H1 (cell line): ENCODE measurements around the gene DLL1. TPM values are rescaled to one million over a fixed set of nuclear protein-coding genes. Genes with fewer than 3 reads are reported as not detected.

Experiments used
- CTCF ChIA-PET: fragments of 300-600 bp; sonication (Branson Sonifier 250); formaldehyde crosslinking; loops from one replicate; lab custom pipeline; 2021; ENCODE audit not compliant: partially characterized antibody; lab: Charles Lee
- POLR2A ChIA-PET: fragments of 300-600 bp; sonication (Branson Sonifier 250); formaldehyde crosslinking; loops from one replicate; lab custom pipeline; 2021; ENCODE audit warnings: inconsistent platforms; ENCODE audit not compliant: partially characterized antibody; lab: Charles Lee
- DNase-seq, 2 experiments: peaks; one replicate each; pipeline versions ENCODE4 v3.0.0 to v3.0.0-alpha.2; 2010 to 2022; ENCODE audit warnings: low spot score in 2 of 2, low read depth in 1 of 2, mixed read lengths in 1 of 2
- FAIRE-seq: peaks from 2 replicates; lab custom pipeline; 2011; peaks lifted over from hg19 to GRCh38; lab: Jason Lieb, UNC
- H2AFZ ChIP-seq: 2 replicates; pipeline ENCODE4 v1.8.1; 2012; ENCODE audit warnings: low read length, inconsistent platforms
- H2AK5ac ChIP-seq: 2 replicates; pipeline ENCODE4 v1.6.1; 2013; ENCODE audit warnings: low read depth, low read length
- H2BK120ac ChIP-seq: replicated peaks from 2 replicates; pipeline ENCODE3; 2013; ENCODE audit warnings: low read depth, low read length, inconsistent platforms
- H2BK12ac ChIP-seq: 2 replicates; pipeline ENCODE4 v1.6.1; 2013; ENCODE audit warnings: low read depth, low read length
- H2BK15ac ChIP-seq: 2 replicates; pipeline ENCODE4 v1.6.1; 2013; ENCODE audit warnings: low read length
- H2BK20ac ChIP-seq: 2 replicates; pipeline ENCODE4 v1.6.1; 2013; ENCODE audit warnings: low read length
- H2BK5ac ChIP-seq: 2 replicates; pipeline ENCODE4 v1.6.1; 2013; ENCODE audit warnings: low read depth, low read length
- H3K14ac ChIP-seq: 2 replicates; pipeline ENCODE4 v1.6.1; 2013; ENCODE audit warnings: inconsistent platforms; ENCODE audit not compliant: insufficient read length
- H3K18ac ChIP-seq: 2 replicates; pipeline ENCODE4 v1.6.1; 2013; ENCODE audit warnings: low read length; ENCODE audit errors: extremely low read depth
- H3K23ac ChIP-seq: 2 replicates; pipeline ENCODE4 v1.6.1; 2013; ENCODE audit warnings: inconsistent platforms; ENCODE audit not compliant: insufficient read length
- H3K23me2 ChIP-seq: 2 replicates; pipeline ENCODE4 v1.6.1; 2013; ENCODE audit warnings: low read depth, low read length
- H3K27ac ChIP-seq: 2 replicates; pipeline ENCODE4 v1.6.1; 2011; ENCODE audit warnings: low read depth, low read length, inconsistent platforms
- H3K27me3 ChIP-seq, 4 experiments: replicated peaks in 1 of 4; 1 replicate in 1 of 4; 2 replicates in 3 of 4; pipeline versions ENCODE4 v1.6.1 to v1.8.1; 2011 to 2013; ENCODE audit warnings: low read length in 3 of 4, mild to moderate bottlenecking in 3 of 4, inconsistent platforms in 2 of 4, mixed read lengths in 2 of 4, moderate library complexity in 1 of 4; ENCODE audit not compliant: control insufficient read depth in 3 of 4, insufficient read depth in 3 of 4; ENCODE audit errors: extremely low read depth in 1 of 4
- H3K36me3 ChIP-seq, 4 experiments: 2 replicates each; pipeline versions ENCODE4 v1.6.1 to v1.8.1; 2011 to 2013; ENCODE audit warnings: mild to moderate bottlenecking in 4 of 4, low read length in 3 of 4, moderate library complexity in 2 of 4, control low read depth in 1 of 4, inconsistent platforms in 1 of 4; ENCODE audit not compliant: insufficient read depth in 4 of 4, control insufficient read depth in 2 of 4
- H3K4ac ChIP-seq: replicated peaks from 2 replicates; pipeline ENCODE3; 2013; ENCODE audit warnings: low read length, low read depth, mixed read lengths, inconsistent platforms; ENCODE audit not compliant: insufficient read length
- H3K4me1 ChIP-seq, 4 experiments: replicated peaks in 1 of 4; 1 replicate in 1 of 4; 2 replicates in 3 of 4; pipeline versions ENCODE4 v1.6.1 to v1.8.1; 2011 to 2013; ENCODE audit warnings: low read length in 3 of 4, inconsistent platforms in 2 of 4, mixed read lengths in 1 of 4; ENCODE audit not compliant: insufficient read depth in 4 of 4, control insufficient read depth in 3 of 4
- H3K4me2 ChIP-seq, 2 experiments: 2 replicates each; pipeline versions ENCODE4 v1.6.1 to v1.8.1; 2011 to 2013; ENCODE audit warnings: low read depth in 2 of 2, low read length in 2 of 2, control low read depth in 1 of 2, inconsistent platforms in 1 of 2, mild to moderate bottlenecking in 1 of 2; ENCODE audit not compliant: insufficient read depth in 1 of 2
- H3K4me3 ChIP-seq, 4 experiments: fragments of 200-600, 300-600 bp in 1 of 4; sonication (generic), shearing (Covaris generic), sonication (Bioruptor Twin) in 1 of 4; 2 replicates each; pipeline versions ENCODE4 v1.5.1 to v1.8.1; 2011 to 2016; ENCODE audit warnings: low read length in 4 of 4, low read depth in 3 of 4, control low read depth in 2 of 4, inconsistent platforms in 2 of 4, mild to moderate bottlenecking in 2 of 4, mixed read lengths in 1 of 4, moderate library complexity in 1 of 4; ENCODE audit not compliant: insufficient read depth in 2 of 4; ENCODE audit errors: extremely low read depth in 1 of 4
- H3K56ac ChIP-seq: replicated peaks from 2 replicates; pipeline ENCODE3; 2013; ENCODE audit warnings: low read depth, mild to moderate bottlenecking, mixed read lengths, low read length, inconsistent platforms; ENCODE audit not compliant: insufficient read length
- H3K79me1 ChIP-seq: 2 replicates; pipeline ENCODE4 v1.6.1; 2013; ENCODE audit warnings: low read depth, low read length, control low read depth
- H3K79me2 ChIP-seq, 2 experiments: 2 replicates each; pipeline versions ENCODE4 v1.6.1 to v1.8.1; 2012 to 2013; ENCODE audit warnings: low read length in 2 of 2, mild to moderate bottlenecking in 2 of 2, inconsistent platforms in 1 of 2; ENCODE audit not compliant: insufficient read depth in 2 of 2, control insufficient read depth in 1 of 2
- H3K9ac ChIP-seq, 4 experiments: replicated peaks in 1 of 4; 1 replicate in 1 of 4; 2 replicates in 3 of 4; pipeline versions ENCODE4 v1.6.1 to v1.8.1; 2011 to 2013; ENCODE audit warnings: low read depth in 3 of 4, low read length in 3 of 4, control low read depth in 2 of 4, mild to moderate bottlenecking in 2 of 4, moderate library complexity in 2 of 4, inconsistent platforms in 1 of 4; ENCODE audit errors: extremely low read depth in 1 of 4
- H3K9me3 ChIP-seq, 2 experiments: 2 replicates each; pipeline versions ENCODE4 v1.6.1 to v1.8.1; 2012 to 2013; ENCODE audit warnings: mild to moderate bottlenecking in 2 of 2, moderate library complexity in 2 of 2, control low read depth in 1 of 2, inconsistent platforms in 1 of 2, low read depth in 1 of 2, low read length in 1 of 2, mixed read lengths in 1 of 2; ENCODE audit not compliant: insufficient read depth in 2 of 2
- H4K20me1 ChIP-seq, 2 experiments: replicated peaks in 1 of 2; 2 replicates each; pipeline versions ENCODE3 to v1.8.1; 2011 to 2013; ENCODE audit warnings: inconsistent platforms in 2 of 2, low read length in 2 of 2, mild to moderate bottlenecking in 1 of 2; ENCODE audit not compliant: insufficient read depth in 2 of 2, control insufficient read depth in 1 of 2
- H4K5ac ChIP-seq: 2 replicates; pipeline ENCODE4 v1.6.1; 2013; ENCODE audit warnings: low read length, low read depth, mixed read lengths, inconsistent platforms; ENCODE audit not compliant: insufficient read length
- H4K8ac ChIP-seq: 2 replicates; pipeline ENCODE4 v1.8.0; 2013; ENCODE audit warnings: mild to moderate bottlenecking, moderate library complexity, low read length, inconsistent platforms; ENCODE audit not compliant: insufficient read depth; ENCODE audit errors: extremely low read depth
- H4K91ac ChIP-seq: replicated peaks from 2 replicates; pipeline ENCODE3; 2013; ENCODE audit warnings: low read length, mixed read lengths, inconsistent platforms; ENCODE audit not compliant: insufficient read length
- ASH2L ChIP-seq: fragments of 200-600, 300-600 bp; sonication (generic); IDR thresholded peaks from one replicate; pipeline ENCODE4 v1.7.1; 2017; ENCODE audit warnings: low read length
- WGBS, 2 experiments: shearing (Covaris generic) in 1 of 2; methylation state at CpG; one replicate each; pipeline versions ENCODE4 v1.1.6 to v1.1.7; 2013 to 2015; ENCODE audit warnings: low lambda C conversion rate in 2 of 2, mixed read lengths in 2 of 2, inconsistent platforms in 1 of 2, low coverage in 1 of 2, missing lambda C conversion rate in 1 of 2; ENCODE audit not compliant: insufficient replicate concordance in 2 of 2, insufficient coverage in 1 of 2, insufficient read length in 1 of 2; ENCODE audit errors: extremely low coverage in 1 of 2, missing lambda C conversion rate in 1 of 2; 5-methylcytosine and 5-hydroxymethylcytosine counted together
- polyA plus RNA-seq, 7 experiments: library from polyadenylated mRNA; depleted of rRNA in 3 of 7; stranded (reverse) in 5 of 7; unstranded in 2 of 7; fragments of >200 nt in 5 of 7; fragments of 200-250 nt in 2 of 7; gene quantifications; 1 replicate in 5 of 7; 2 replicates in 1 of 7; 4 replicates in 1 of 7; pipeline versions ENCODE4 v1.2.1 to v1.2.3, GENCODE V29; 2011 to 2013; ENCODE audit warnings: missing spikeins in 2 of 7, mixed read lengths in 2 of 7
- total RNA-seq: library from RNA; stranded (reverse); fragmentation: NEBNext Ultra II Directional; extraction: Animal tissue kit (Norgen Biotek cat#: 25700); gene quantifications from 2 replicates; pipeline ENCODE4 v1.2.1, GENCODE V29; 2021

Gene DLL1
- total and polyA plus RNA-seq, 2 of the 8 experiments (the other 6 are each of a cell fraction or from before 2014, with no cell fraction given), result 1.7 to 3.8 TPM

GRCh38 chr6:170236131-170236836 is 54.6 kb downstream of the DLL1 start:
- Histone ChIP-seq H3K27me3 (no peaks in the 10 kb centered on the region; a peak in 1 of 7 replicates), H4K91ac (no peak overlapping the region), H3K4me3 (no peak overlapping the region), H3K23me2 (no peaks in the 10 kb centered on the region; the same call in 1 of the 2 replicates), H3K56ac (no peak overlapping the region), H3K36me3 (no peaks in the 10 kb centered on the region), H2BK120ac (no peak overlapping the region), H3K18ac (no peak overlapping the region), H2BK15ac (no peak overlapping the region), H4K8ac (no peak overlapping the region), H3K9ac (no peak overlapping the region), H3K79me1 (no peaks in the 10 kb centered on the region), H3K9me3 (no peaks in the 10 kb centered on the region), H3K4ac (no peak overlapping the region), H2AK5ac (no peak overlapping the region; the same call in 1 of the 2 replicates), H3K79me2 (no peaks in the 10 kb centered on the region), H4K5ac (no peak overlapping the region), H4K20me1 (no peaks in the 10 kb centered on the region), H3K4me2 (no peak overlapping the region), H3K27ac (no peak overlapping the region), H2BK5ac (no peak overlapping the region), H3K23ac (no peak overlapping the region), H3K14ac (no peak overlapping the region), H2BK20ac (0 out of 2 replicates have a peak overlapping the region, but pooled peaks have one; percentile 72), H2AFZ (no peak overlapping the region), H3K4me1 (peaks cover 0 to 10% (median 3%) of the 10 kb centered on the region in 4 experiments; a peak in 5 of 7 replicates), H2BK12ac (peak overlapping the region; percentile 27; the same call in 1 of the 2 replicates)
- 89% methylated on average over 22 of the region's 24 CpGs; no CpG with 5 or more reads in 1 of the 2 experiments for WGBS, 2 experiments
- no peak for DNase-seq
- CTCF ChIA-PET, result no interaction called here
- no peak for FAIRE-seq
- TF ChIP-seq ASH2L, result no peak
- POLR2A ChIA-PET, result no interaction called here
